Breast epithelium (tissue), 3 donors: ENCODE measurements around the gene CDS2.

ENCODE experiments used
- CTCF ChIP-seq, 3 donors: fragments of 450-650 bp; IDR thresholded peaks; one replicate each; pipeline ENCODE4 v1.5.1; 2016 to 2017; ENCODE audit warnings: antibody characterized with exemption in 3 of 3, mild to moderate bottlenecking in 3 of 3, moderate library complexity in 3 of 3
- POLR2AphosphoS5 ChIP-seq, 3 donors: sonication (generic); formaldehyde crosslinking; IDR thresholded peaks; one replicate each; pipeline ENCODE4 v1.6.1; 2017; ENCODE audit warnings: antibody characterized with exemption in 3 of 3

- no peak for TF ChIP-seq CTCF (IDR thresholded peaks at IDR 0.05)
- TF ChIP-seq POLR2AphosphoS5 (IDR thresholded peaks at IDR 0.05) = no peak
Observed at GRCh38 chr20:5109276-5109675, 17.5 kb upstream of the CDS2 start.
